ENCODE results near the gene UGT1A6. TPM values are rescaled to one million over a fixed set of nuclear protein-coding genes. Genes with fewer than 3 reads are reported as not detected.

The UGT1A6 gene
- total RNA-seq, 1 experiment from 2014 or later = not detected

- TF ChIP-seq TEAD1 (CRISPR knock-in tag; IDR thresholded peaks at IDR 0.05) = no peak
These were observed 100.9 kb downstream of the UGT1A6 start (continued) for GRCh38 chr2:233793465-233794127.

- no peaks in the 10 kb centered on the region for H3K4me1 Mint-ChIP-seq
- CTCF ChIA-PET = no interaction called here
- no peaks in the 10 kb centered on the region; the same call in 1 of the 2 replicates for H3K27me3 Mint-ChIP-seq (ENCODE audit: low read depth)
- no peak overlapping the region for H3K27ac Mint-ChIP-seq
- TF ChIP-seq JAZF1 (CRISPR knock-in tag; IDR thresholded peaks at IDR 0.05) (no peak), NR3C1 (CRISPR knock-in tag; conservative IDR thresholded peaks at IDR 0.05; ENCODE audit: low read depth) (no peak), ZBTB43 (CRISPR knock-in tag; IDR thresholded peaks at IDR 0.05) (no peak), ZNF671 (CRISPR knock-in tag; IDR thresholded peaks at IDR 0.05) (no peak), ZBTB21 (CRISPR knock-in tag; IDR thresholded peaks at IDR 0.05; ENCODE audit: borderline replicate concordance) (no peak), NFATC4 (CRISPR knock-in tag; IDR thresholded peaks at IDR 0.05) (no peak), TP53 (CRISPR knock-in tag; IDR thresholded peaks at IDR 0.05) (no peak), CDX4 (CRISPR knock-in tag; IDR thresholded peaks at IDR 0.05; ENCODE audit: borderline replicate concordance) (no peak), PRDM15 (CRISPR knock-in tag; IDR thresholded peaks at IDR 0.05) (no peak), ZNF121 (CRISPR knock-in tag; IDR thresholded peaks at IDR 0.05) (no peak), TEAD1 (CRISPR knock-in tag; IDR thresholded peaks at IDR 0.05) (no peak)
- TF ChIP-seq, protein P1, sequence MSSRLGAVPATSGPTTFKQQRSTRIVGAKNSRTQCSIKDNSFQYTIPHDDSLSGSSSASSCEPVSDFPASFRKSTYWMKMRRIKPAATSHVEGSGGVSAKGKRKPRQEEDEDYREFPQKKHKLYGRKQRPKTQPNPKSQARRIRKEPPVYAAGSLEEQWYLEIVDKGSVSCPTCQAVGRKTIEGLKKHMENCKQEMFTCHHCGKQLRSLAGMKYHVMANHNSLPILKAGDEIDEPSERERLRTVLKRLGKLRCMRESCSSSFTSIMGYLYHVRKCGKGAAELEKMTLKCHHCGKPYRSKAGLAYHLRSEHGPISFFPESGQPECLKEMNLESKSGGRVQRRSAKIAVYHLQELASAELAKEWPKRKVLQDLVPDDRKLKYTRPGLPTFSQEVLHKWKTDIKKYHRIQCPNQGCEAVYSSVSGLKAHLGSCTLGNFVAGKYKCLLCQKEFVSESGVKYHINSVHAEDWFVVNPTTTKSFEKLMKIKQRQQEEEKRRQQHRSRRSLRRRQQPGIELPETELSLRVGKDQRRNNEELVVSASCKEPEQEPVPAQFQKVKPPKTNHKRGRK (CRISPR knock-in tag; IDR thresholded peaks at IDR 0.05; ENCODE audit: borderline replicate concordance) = no peak
- TF ChIP-seq, protein P2, sequence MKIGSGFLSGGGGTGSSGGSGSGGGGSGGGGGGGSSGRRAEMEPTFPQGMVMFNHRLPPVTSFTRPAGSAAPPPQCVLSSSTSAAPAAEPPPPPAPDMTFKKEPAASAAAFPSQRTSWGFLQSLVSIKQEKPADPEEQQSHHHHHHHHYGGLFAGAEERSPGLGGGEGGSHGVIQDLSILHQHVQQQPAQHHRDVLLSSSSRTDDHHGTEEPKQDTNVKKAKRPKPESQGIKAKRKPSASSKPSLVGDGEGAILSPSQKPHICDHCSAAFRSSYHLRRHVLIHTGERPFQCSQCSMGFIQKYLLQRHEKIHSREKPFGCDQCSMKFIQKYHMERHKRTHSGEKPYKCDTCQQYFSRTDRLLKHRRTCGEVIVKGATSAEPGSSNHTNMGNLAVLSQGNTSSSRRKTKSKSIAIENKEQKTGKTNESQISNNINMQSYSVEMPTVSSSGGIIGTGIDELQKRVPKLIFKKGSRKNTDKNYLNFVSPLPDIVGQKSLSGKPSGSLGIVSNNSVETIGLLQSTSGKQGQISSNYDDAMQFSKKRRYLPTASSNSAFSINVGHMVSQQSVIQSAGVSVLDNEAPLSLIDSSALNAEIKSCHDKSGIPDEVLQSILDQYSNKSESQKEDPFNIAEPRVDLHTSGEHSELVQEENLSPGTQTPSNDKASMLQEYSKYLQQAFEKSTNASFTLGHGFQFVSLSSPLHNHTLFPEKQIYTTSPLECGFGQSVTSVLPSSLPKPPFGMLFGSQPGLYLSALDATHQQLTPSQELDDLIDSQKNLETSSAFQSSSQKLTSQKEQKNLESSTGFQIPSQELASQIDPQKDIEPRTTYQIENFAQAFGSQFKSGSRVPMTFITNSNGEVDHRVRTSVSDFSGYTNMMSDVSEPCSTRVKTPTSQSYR (CRISPR knock-in tag; IDR thresholded peaks at IDR 0.05) = no peak
- TF ChIP-seq, protein P3, sequence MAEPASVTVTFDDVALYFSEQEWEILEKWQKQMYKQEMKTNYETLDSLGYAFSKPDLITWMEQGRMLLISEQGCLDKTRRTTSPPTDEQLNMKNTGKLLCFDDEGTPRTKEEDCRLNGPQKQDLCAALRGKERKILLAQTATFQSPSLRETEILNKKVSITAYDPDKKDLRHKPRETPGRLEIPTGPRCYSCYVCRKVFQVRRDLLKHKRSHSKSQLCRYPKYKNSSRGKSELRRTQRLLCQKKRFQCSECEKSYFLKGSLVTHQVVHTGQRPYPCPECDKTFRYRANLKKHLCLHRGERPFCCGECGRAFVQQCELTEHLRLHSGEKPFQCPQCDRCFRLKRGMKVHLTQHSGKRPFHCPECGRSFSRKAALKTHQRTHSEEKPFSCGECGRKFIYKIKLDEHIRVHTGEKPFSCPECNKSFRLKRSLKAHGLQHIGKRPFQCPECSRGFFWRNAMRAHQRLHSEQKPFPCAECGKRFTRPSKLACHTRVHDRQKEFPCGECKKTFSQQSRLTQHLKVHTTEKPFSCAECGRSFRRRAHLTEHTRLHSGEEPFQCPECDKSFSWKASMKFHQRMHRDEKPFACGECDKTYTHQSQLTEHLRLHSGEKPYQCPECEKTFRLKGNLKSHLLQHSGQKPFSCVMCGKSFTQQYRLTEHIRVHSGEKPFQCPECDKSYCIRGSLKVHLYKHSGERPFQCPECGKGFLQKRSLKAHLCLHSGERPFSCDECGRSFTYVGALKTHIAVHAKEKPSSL (CRISPR knock-in tag; conservative IDR thresholded peaks at IDR 0.05) = no peak
- peaks cover 2% of the 10 kb centered on the region for H3K9me3 Mint-ChIP-seq
- POLR2A ChIA-PET = no interaction called here
- DNase-seq (ENCODE audit: low spot score) = no peak
- ATAC-seq = no peak
- H3K4me3 Mint-ChIP-seq = no peak overlapping the region
- H3K36me3 Mint-ChIP-seq = no peaks in the 10 kb centered on the region
These were observed 101.5 kb downstream of the UGT1A6 start for GRCh38 chr2:233794128-233794658.
